GF-D8 (cell line): ENCODE measurements around the gene CEP295NL.
A peak's percentile ranks its signal among the peaks of the same experiment; 100 is the strongest.
"Not testable (repeated sequence)": the region's sequence is repeated elsewhere in the genome, so short reads cannot be mapped to it uniquely, and the experiment has no call there.

Experiments
- DNase-seq: peaks from one replicate; lab custom pipeline; 2025; lab: John Stamatoyannopoulos, UW

Gene CEP295NL

GRCh38 chr17:78905116-78905515 lies 2.1 kb upstream of the CEP295NL start:
- DNase-seq, result no peak

- no peak for DNase-seq
Measured at GRCh38 chr17:78904371-78904770, 1.4 kb upstream of the CEP295NL start.

- not testable (repeated sequence) for DNase-seq
Measured at GRCh38 chr17:78902231-78902630, 770 bp downstream of the CEP295NL start.

- DNase-seq, result no peak
Measured at GRCh38 chr17:78901806-78902205, 1.2 kb downstream of the CEP295NL start.

- no peak for DNase-seq
Measured at GRCh38 chr17:78900816-78901215, 2.2 kb downstream of the CEP295NL start.

- no peak for DNase-seq
Measured at GRCh38 chr17:78899361-78900260, 3.4 kb downstream of the CEP295NL start.

GRCh38 chr17:78898947-78899346 lies 4.1 kb downstream of the CEP295NL start:
- no peak for DNase-seq

GRCh38 chr17:78898075-78898836 lies 4.7 kb downstream of the CEP295NL start:
- no peak for DNase-seq

GRCh38 chr17:78897664-78898047 lies 5.3 kb downstream of the CEP295NL start:
- no peak for DNase-seq

GRCh38 chr17:78896834-78897663 lies 6.0 kb downstream of the CEP295NL start:
- DNase-seq, result no peak

- no peak for DNase-seq
Measured at GRCh38 chr17:78896091-78896833, 6.7 kb downstream of the CEP295NL start.

GRCh38 chr17:78895322-78895721 lies 7.7 kb downstream of the CEP295NL start:
- no peak for DNase-seq

- no peak for DNase-seq
Measured at GRCh38 chr17:78893684-78894083, 9.3 kb downstream of the CEP295NL start.

GRCh38 chr17:78892936-78893379 lies 10.0 kb downstream of the CEP295NL start:
- DNase-seq, result peak; percentile 50

- peak; percentile 36 for DNase-seq
Measured at GRCh38 chr17:78892520-78892919, 10.5 kb downstream of the CEP295NL start.

GRCh38 chr17:78892062-78892456 lies 10.9 kb downstream of the CEP295NL start:
- DNase-seq, result no peak

GRCh38 chr17:78891406-78892061 lies 11.5 kb downstream of the CEP295NL start:
- DNase-seq, result no peak

GRCh38 chr17:78890498-78890897 lies 12.5 kb downstream of the CEP295NL start:
- peak; percentile 96 for DNase-seq

- not testable (repeated sequence) for DNase-seq
Measured at GRCh38 chr17:78890096-78890495, 12.9 kb downstream of the CEP295NL start.

GRCh38 chr17:78889531-78889930 lies 13.5 kb downstream of the CEP295NL start:
- no peak for DNase-seq
